Caco-2 (cell line): ENCODE measurements around the gene IL32. TPM values are rescaled to one million over a fixed set of nuclear protein-coding genes. Genes with fewer than 3 reads are reported as not detected.

Experiments used
- BruUV-seq: library from RNA; stranded (reverse); fragments of 400-500 nt; replicated peaks from 2 replicates; lab custom pipeline; 2021; lab: Mats Ljungman, UMichigan
- CTCF ChIA-PET: fragments of 300-600 bp; sonication (Branson Sonifier 250); formaldehyde crosslinking; loops from one replicate; lab custom pipeline; 2022; ENCODE audit warnings: antibody characterized with exemption; lab: Charles Lee
- POLR2A ChIA-PET: fragments of 300-600 bp; sonication (Branson Sonifier 250); formaldehyde crosslinking; loops from one replicate; lab custom pipeline; 2022; ENCODE audit warnings: antibody characterized with exemption; lab: Charles Lee
- DNase-seq, 2 experiments: peaks; one replicate each; pipeline versions ENCODE4 v3.0.0 to v3.0.0-alpha.2; 2020 to 2022
- H3K27me3 ChIP-seq: replicated peaks from 2 replicates; pipeline ENCODE4 v1.6.0; 2011; ENCODE audit warnings: low read length; ENCODE audit not compliant: control insufficient read depth, insufficient read depth
- H3K36me3 ChIP-seq: 2 replicates; pipeline ENCODE4 v1.5.1; 2011; ENCODE audit warnings: low read length; ENCODE audit not compliant: control insufficient read depth, insufficient read depth
- H3K4me1 ChIP-seq: fragments of 250-450 bp; sonication (Bioruptor Pico); 2 replicates; pipeline ENCODE4 v1.5.1; 2020; ENCODE audit warnings: mild to moderate bottlenecking
- H3K4me3 ChIP-seq: 2 replicates; pipeline ENCODE4 v1.5.1; 2011; ENCODE audit warnings: low read depth, mild to moderate bottlenecking, control low read depth, low read length
- H3K9me3 ChIP-seq: fragments of 250-450 bp; sonication (Bioruptor Pico); 2 replicates; pipeline ENCODE4 v1.5.1; 2020; ENCODE audit warnings: mild to moderate bottlenecking, moderate library complexity
- H3K27ac Mint-ChIP-seq: one replicate; pipeline ENCODE4 v1.8.0; 2022; ENCODE audit warnings: mixed read lengths; ENCODE audit not compliant: unreplicated experiment
- H3K27me3 Mint-ChIP-seq: one replicate; pipeline ENCODE4 v1.8.0; 2022; ENCODE audit warnings: mixed read lengths; ENCODE audit not compliant: insufficient read depth, unreplicated experiment
- H3K36me3 Mint-ChIP-seq: one replicate; pipeline ENCODE4 v1.8.0; 2022; ENCODE audit warnings: mild to moderate bottlenecking, mixed read lengths; ENCODE audit not compliant: insufficient read depth, unreplicated experiment
- H3K4me1 Mint-ChIP-seq: one replicate; pipeline ENCODE4 v1.8.0; 2022; ENCODE audit warnings: low read depth, mixed read lengths; ENCODE audit not compliant: unreplicated experiment
- H3K4me3 Mint-ChIP-seq: one replicate; pipeline ENCODE4 v1.8.0; 2022; ENCODE audit warnings: mild to moderate bottlenecking, moderate library complexity, mixed read lengths; ENCODE audit not compliant: unreplicated experiment
- H3K9me3 Mint-ChIP-seq: one replicate; pipeline ENCODE4 v1.8.0; 2022; ENCODE audit warnings: mixed read lengths; ENCODE audit not compliant: unreplicated experiment
- intact Hi-C: fragments of 100-400 bp; cut with micrococcal nuclease; formaldehyde crosslinking; loops from one replicate; pipeline ENCODE4 v1.10.0; 2022; ENCODE audit not compliant: unreplicated experiment
- total RNA-seq: library from RNA; stranded (reverse); gene quantifications from 2 replicates; pipeline ENCODE4 v1.2.3, GENCODE V29; 2022
- TF ChIP-seq, protein P1 (sequence below), 2 experiments: fragments of 200-600 bp in 1 of 2; IDR thresholded peaks; 1 replicate in 1 of 2; 2 replicates in 1 of 2; pipeline versions ENCODE4 v1.5.1 to v1.8.0; 2011 to 2022; ENCODE audit warnings: antibody characterized with exemption in 1 of 2, control low read depth in 1 of 2, inconsistent platforms in 1 of 2, low read depth in 1 of 2, low read length in 1 of 2, mild to moderate bottlenecking in 1 of 2, moderate library complexity in 1 of 2; ENCODE audit not compliant: insufficient read depth in 1 of 2, severe bottlenecking in 1 of 2, unreplicated experiment in 1 of 2

Gene IL32
- total RNA-seq, 1 experiment from 2014 or later: 149 TPM

DNA sequence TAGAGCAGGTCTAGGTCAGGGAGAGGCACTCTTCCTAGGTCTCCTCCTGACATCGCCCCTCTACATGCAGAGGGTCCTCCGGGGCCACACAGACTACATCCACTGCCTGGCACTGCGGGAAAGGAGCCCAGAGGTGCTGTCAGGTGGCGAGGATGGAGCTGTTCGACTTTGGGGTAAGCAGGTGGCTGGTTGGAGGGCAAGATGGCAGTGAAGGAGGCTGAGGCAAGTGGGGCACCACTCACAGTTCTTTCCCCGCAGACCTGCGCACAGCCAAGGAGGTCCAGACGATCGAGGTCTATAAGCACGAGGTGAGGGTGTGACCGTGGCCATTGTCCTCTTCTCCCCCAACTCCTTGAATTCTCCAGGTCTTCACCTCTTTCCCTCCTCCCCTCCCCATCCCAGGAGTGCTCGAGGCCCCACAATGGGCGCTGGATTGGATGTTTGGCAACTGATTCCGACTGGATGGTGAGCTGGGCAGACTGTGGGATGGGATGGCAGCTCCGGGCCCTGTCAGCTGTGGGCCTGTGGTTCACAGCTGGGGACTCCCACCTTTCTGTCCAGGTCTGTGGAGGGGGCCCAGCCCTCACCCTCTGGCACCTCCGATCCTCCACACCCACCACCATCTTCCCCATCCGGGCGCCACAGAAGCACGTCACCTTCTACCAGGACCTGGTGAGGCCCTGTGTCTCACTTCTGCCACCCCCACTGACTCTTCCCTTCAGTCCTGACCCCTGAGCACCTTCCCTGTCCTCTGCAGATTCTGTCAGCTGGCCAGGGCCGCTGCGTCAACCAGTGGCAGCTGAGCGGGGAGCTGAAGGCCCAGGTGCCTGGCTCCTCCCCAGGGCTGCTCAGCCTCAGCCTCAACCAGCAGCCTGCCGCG, 38.6 kb upstream of the IL32 start:
- Mint-ChIP-seq H3K9me3 (no peaks in the 10 kb centered on the region), H3K4me1 (peaks cover 24% of the 10 kb centered on the region), H3K36me3 (peaks cover 70% of the 10 kb centered on the region), H3K27me3 (no peaks in the 10 kb centered on the region), H3K4me3 (no peak overlapping the region), H3K27ac (peak overlapping the region; percentile 50)
- Histone ChIP-seq H3K4me3 (no peak overlapping the region), H3K4me1 (peaks cover 24% of the 10 kb centered on the region), H3K27me3 (no peaks in the 10 kb centered on the region), H3K9me3 (no peaks in the 10 kb centered on the region), H3K36me3 (peaks cover 6% of the 10 kb centered on the region)
- BruUV-seq: no TSS peak
- DNase-seq: no peak
- TF ChIP-seq, protein P1, sequence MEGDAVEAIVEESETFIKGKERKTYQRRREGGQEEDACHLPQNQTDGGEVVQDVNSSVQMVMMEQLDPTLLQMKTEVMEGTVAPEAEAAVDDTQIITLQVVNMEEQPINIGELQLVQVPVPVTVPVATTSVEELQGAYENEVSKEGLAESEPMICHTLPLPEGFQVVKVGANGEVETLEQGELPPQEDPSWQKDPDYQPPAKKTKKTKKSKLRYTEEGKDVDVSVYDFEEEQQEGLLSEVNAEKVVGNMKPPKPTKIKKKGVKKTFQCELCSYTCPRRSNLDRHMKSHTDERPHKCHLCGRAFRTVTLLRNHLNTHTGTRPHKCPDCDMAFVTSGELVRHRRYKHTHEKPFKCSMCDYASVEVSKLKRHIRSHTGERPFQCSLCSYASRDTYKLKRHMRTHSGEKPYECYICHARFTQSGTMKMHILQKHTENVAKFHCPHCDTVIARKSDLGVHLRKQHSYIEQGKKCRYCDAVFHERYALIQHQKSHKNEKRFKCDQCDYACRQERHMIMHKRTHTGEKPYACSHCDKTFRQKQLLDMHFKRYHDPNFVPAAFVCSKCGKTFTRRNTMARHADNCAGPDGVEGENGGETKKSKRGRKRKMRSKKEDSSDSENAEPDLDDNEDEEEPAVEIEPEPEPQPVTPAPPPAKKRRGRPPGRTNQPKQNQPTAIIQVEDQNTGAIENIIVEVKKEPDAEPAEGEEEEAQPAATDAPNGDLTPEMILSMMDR (IDR thresholded peaks at IDR 0.05; ENCODE audit: insufficient read depth in 1 of 2, low read depth in 1 of 2, low read length in 1 of 2, severe bottlenecking in 1 of 2, unreplicated experiment in 1 of 2): no peak
- CTCF ChIA-PET: interaction anchor here (0.7 to 2.6 kb wide), 6 partner anchors 7 to 96 kb away, joined by 3 to 89 read pairs (median 12); partner anchors contain the start of genes PAQR4 and TNFRSF12A
- intact Hi-C loops: no loop called here
- POLR2A ChIA-PET: interaction anchor here (0.6 to 2.0 kb wide), 4 partner anchors 11 to 346 kb away, joined by 4 to 15 read pairs (median 4); no protein-coding TSS in a partner anchor

DNA sequence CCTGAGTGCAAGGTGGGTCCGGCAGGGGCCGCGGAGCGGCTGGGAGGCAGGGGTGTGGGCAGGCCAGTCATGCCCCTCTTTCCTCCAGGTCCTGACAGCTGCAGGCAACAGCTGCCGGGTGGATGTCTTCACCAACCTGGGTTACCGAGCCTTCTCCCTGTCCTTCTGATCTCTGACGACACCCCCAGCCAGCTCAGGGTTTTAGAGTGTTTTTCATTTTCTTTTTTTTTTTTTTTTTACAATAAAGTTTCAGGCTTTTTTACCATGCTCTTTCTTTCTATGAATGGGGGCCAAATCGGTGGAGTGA, 38.0 kb upstream of the IL32 start:
- no peaks in the 10 kb centered on the region for H3K9me3 Mint-ChIP-seq
- no peaks in the 10 kb centered on the region for H3K27me3 Mint-ChIP-seq
- H3K36me3 Mint-ChIP-seq: peaks cover 64% of the 10 kb centered on the region
- no peak for DNase-seq
- no peak overlapping the region for H3K4me3 Mint-ChIP-seq
- Histone ChIP-seq H3K36me3 (peaks cover 6% of the 10 kb centered on the region), H3K4me1 (peaks cover 21% of the 10 kb centered on the region), H3K4me3 (no peak overlapping the region), H3K27me3 (no peaks in the 10 kb centered on the region), H3K9me3 (no peaks in the 10 kb centered on the region)
- ChIA-PET POLR2A (interaction anchor here (0.6 to 2.0 kb wide), 6 partner anchors 11 to 345 kb away, joined by 4 to 15 read pairs (median 4); partner anchors contain the start of gene PKMYT1), CTCF (interaction anchor here (0.7 to 2.6 kb wide), 16 partner anchors 7 to 153 kb away, joined by 3 to 89 read pairs (median 4); partner anchors contain the start of genes PAQR4 and TNFRSF12A)
- BruUV-seq: TSS peak; percentile 22
- TF ChIP-seq, protein P1 (IDR thresholded peaks at IDR 0.05; ENCODE audit: insufficient read depth in 1 of 2, low read depth in 1 of 2, low read length in 1 of 2, severe bottlenecking in 1 of 2, unreplicated experiment in 1 of 2): no peak
- intact Hi-C loops: no loop called here
- H3K4me1 Mint-ChIP-seq: peaks cover 21% of the 10 kb centered on the region
- peak overlapping the region; percentile 50 for H3K27ac Mint-ChIP-seq

DNA sequence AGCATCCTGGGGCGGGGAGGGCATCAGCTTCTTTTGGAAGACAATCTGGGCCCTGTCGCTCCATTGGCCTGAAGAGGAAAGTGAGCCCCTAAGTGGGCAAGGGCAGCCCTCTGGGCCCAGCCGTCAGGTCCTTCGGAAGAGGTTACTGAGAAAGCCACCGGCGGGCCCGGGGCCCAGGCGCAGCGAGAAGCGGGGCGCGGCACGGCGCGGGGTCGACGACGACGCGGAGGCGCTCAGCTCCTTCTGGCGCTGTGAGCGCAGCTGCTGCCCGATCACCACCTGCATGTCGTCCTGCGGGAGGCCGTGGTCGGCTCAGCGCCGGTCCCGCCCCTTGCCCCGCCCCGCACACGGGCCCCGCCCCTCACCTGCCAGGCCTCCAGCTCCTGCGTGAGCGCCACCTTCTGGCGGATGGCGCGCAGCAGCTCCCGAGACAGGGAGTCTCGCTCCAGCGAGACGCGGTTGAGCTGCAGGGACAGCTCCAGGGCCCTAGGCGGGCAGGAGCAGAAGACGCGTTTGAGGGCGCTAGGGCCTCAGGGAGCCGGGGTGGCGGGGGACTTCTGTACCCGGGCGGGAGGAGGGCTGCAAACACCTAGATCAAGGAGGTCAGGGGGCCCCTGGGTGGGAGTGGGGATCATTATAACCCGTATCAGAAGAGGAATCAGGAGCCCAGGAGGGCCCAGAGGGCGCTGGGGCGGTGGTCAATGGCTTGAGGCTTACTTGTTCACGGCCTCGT, 37.3 kb upstream of the IL32 start:
- Mint-ChIP-seq H3K4me1 (peaks cover 14% of the 10 kb centered on the region), H3K27me3 (no peaks in the 10 kb centered on the region)

More for the DNA sequence above, 37.3 kb upstream of the IL32 start:
- H3K4me1 ChIP-seq: peaks cover 14% of the 10 kb centered on the region
- ChIA-PET POLR2A (interaction anchor here (0.5 to 2.0 kb wide), 5 partner anchors 18 to 80 kb away, joined by 4 to 15 read pairs (median 5); partner anchors contain the start of gene PKMYT1), CTCF (interaction anchor here (0.5 to 2.6 kb wide), 22 partner anchors 8 to 160 kb away, joined by 3 to 89 read pairs (median 4); partner anchors contain the start of genes PAQR4 and TNFRSF12A)
- no peak overlapping the region for H3K4me3 ChIP-seq
- DNase-seq: peak; percentile 87 to 89
- BruUV-seq: no TSS peak
- H3K36me3 Mint-ChIP-seq: peaks cover 57% of the 10 kb centered on the region
- H3K9me3 Mint-ChIP-seq: no peaks in the 10 kb centered on the region
- H3K9me3 ChIP-seq: no peaks in the 10 kb centered on the region
- H3K27me3 ChIP-seq: no peaks in the 10 kb centered on the region
- peak overlapping the region; percentile 27 for H3K4me3 Mint-ChIP-seq
- H3K27ac Mint-ChIP-seq: peak overlapping the region; percentile 50
- intact Hi-C loops: loop anchor here (1.0 kb wide), 1 partner anchor 25 kb away; no protein-coding TSS in a partner anchor
- H3K36me3 ChIP-seq: peaks cover 6% of the 10 kb centered on the region
- TF ChIP-seq, protein P1 (IDR thresholded peaks at IDR 0.05; ENCODE audit: insufficient read depth in 1 of 2, low read depth in 1 of 2, low read length in 1 of 2, severe bottlenecking in 1 of 2, unreplicated experiment in 1 of 2): peak; percentile 73 to 89
